ENCODE results near the gene KIAA1755. TPM values are rescaled to one million over a fixed set of nuclear protein-coding genes. Genes with fewer than 3 reads are reported as not detected.
A peak's percentile ranks its signal among the peaks of the same experiment; 100 is the strongest.

The KIAA1755 gene
- total and polyA plus RNA-seq, 11 donors = 2.1 to 6.7 (median 3.5) TPM

DNA sequence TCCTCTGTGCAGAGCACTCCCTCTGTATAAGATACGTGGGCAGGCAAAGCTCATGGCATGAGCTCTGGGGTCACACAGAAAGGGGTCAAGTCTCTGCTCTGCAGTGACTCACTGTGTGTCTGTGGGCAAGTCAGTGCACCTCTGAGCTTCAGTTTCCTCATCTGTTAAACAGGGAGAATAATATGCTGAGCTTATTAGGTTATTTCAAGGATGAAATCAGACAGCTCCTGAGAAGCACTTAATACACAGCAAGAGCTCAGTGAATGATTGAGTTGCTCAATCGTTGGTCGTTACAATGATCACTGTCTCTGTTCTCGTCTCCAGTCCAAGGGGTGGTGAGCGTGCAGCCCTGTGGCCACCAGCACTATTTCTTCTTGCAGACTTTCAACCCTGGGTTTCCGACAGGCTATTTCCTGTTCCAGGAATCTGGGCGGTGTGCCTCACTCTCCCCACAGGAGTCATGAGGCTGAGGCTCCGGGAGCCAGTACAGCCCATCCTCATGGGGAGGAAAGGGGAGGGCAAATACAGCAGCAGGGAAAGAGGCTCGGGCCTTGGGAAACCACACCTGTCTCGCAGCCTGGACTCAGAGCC is 28.9 kb downstream of the KIAA1755 start:
- Histone ChIP-seq H3K4me1 (peaks cover 0 to 15% (median 0%) of the 10 kb centered on the region in 12 donors), H3K9me3 (no peaks in the 10 kb centered on the region), H3K4me3 (no peak overlapping the region), H3K36me3 (peaks cover 0 to 23% (median 0%) of the 10 kb centered on the region in 9 donors), H3K27me3 (no peaks in the 10 kb centered on the region), H3K27ac (peak overlapping the region in 3 of 12 donors; percentile 19 to 20 (median 20))
- intact Hi-C loops (cut with DNase I) = loop anchor here in 6 of 10 donors (5.0 to 10.0 kb wide), 6 partner anchors 53 to 173 kb away; no protein-coding TSS in a partner anchor
- peak in 4 of 5 donors; percentile 40 to 58 (median 54) for DNase-seq
- ATAC-seq = peak; percentile 49 to 84 (median 72)
- TF ChIP-seq POLR2A (IDR thresholded peaks at IDR 0.05) = no peak
- TF ChIP-seq, protein P1, sequence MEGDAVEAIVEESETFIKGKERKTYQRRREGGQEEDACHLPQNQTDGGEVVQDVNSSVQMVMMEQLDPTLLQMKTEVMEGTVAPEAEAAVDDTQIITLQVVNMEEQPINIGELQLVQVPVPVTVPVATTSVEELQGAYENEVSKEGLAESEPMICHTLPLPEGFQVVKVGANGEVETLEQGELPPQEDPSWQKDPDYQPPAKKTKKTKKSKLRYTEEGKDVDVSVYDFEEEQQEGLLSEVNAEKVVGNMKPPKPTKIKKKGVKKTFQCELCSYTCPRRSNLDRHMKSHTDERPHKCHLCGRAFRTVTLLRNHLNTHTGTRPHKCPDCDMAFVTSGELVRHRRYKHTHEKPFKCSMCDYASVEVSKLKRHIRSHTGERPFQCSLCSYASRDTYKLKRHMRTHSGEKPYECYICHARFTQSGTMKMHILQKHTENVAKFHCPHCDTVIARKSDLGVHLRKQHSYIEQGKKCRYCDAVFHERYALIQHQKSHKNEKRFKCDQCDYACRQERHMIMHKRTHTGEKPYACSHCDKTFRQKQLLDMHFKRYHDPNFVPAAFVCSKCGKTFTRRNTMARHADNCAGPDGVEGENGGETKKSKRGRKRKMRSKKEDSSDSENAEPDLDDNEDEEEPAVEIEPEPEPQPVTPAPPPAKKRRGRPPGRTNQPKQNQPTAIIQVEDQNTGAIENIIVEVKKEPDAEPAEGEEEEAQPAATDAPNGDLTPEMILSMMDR (IDR thresholded peaks at IDR 0.05) = no peak
- 38 to 52% (median 43%) methylated on average over 9 to 10 of the region's 10 CpGs for WGBS, 4 donors

DNA sequence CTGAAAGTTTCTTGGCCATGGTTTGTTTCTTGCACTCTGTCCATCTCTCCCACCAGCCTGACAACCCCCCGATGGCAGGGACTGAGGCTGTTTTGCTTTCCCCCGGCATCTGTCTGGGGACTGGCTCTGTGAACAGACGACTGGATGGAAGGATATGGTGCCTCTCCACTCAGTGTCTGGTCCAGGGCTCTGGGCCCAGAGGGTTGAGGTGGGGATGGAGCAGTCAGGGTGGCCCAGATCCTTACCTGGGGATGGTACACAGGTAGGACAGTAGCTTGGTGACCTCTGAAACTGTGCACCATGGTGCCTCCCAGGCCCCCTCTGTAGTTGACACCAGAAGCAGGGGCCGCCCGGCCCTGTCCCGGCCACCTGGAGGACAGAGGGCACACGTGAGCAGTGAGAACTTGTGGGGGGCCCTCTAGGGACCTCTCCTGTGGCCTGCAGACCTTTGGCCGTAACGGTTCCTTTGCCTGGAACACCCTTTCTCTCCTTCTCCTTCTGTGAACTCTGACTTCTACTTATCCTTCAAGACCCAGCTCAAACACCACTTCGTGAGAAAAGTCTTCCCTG is 29.5 kb downstream of the KIAA1755 start:
- H3K4me3 ChIP-seq = no peak overlapping the region
- H3K9me3 ChIP-seq = no peaks in the 10 kb centered on the region
- H3K27me3 ChIP-seq = no peaks in the 10 kb centered on the region
- H3K36me3 ChIP-seq = peaks cover 0 to 23% (median 0%) of the 10 kb centered on the region in 9 donors
- WGBS, 4 donors = 66 to 81% (median 74%) methylated on average over 9 to 10 of the region's 10 CpGs
- intact Hi-C loops (cut with DNase I) = loop anchor here in 6 of 10 donors (5.0 to 10.0 kb wide), 6 partner anchors 54 to 174 kb away; no protein-coding TSS in a partner anchor
- TF ChIP-seq POLR2A (IDR thresholded peaks at IDR 0.05) = no peak
- TF ChIP-seq, protein P1 (IDR thresholded peaks at IDR 0.05) = no peak
- peak in 2 of 4 donors; percentile 8 to 10 for ATAC-seq
- H3K27ac ChIP-seq = peak overlapping the region in 3 of 12 donors; percentile 19 to 20 (median 20)
- peaks cover 0 to 15% (median 0%) of the 10 kb centered on the region in 12 donors for H3K4me1 ChIP-seq
- DNase-seq = no peak

DNA sequence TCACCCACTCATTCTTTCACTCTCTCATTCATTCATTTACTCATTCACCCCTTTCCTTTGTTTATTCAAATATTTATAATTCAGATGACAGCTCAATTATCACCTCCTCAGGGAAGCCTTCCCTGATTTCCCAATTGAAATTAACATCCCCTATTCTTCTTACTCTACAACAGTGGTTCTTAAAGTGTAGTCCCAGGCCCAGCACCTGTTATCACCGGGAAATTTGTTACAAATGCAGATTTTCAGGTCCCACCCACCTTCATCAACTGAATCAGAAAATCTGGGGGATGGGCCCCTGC is 30.3 kb downstream of the KIAA1755 start:
- Histone ChIP-seq H3K4me1 (peaks cover 0 to 15% (median 0%) of the 10 kb centered on the region in 12 donors), H3K27me3 (no peaks in the 10 kb centered on the region), H3K27ac (no peak overlapping the region), H3K9me3 (no peaks in the 10 kb centered on the region), H3K4me3 (no peak overlapping the region), H3K36me3 (peaks cover 0 to 23% (median 0%) of the 10 kb centered on the region in 9 donors)
- intact Hi-C loops (cut with DNase I) = loop anchor here in 6 of 10 donors (5.0 to 10.0 kb wide), 6 partner anchors 55 to 175 kb away; no protein-coding TSS in a partner anchor
- TF ChIP-seq POLR2A (IDR thresholded peaks at IDR 0.05) = no peak
- TF ChIP-seq, protein P1 (IDR thresholded peaks at IDR 0.05) = no peak
- 71 to 81% (median 75%) methylated on average over 1 of the region's 1 CpG for WGBS, 4 donors
- no peak for ATAC-seq
- no peak for DNase-seq

Data from heart left ventricle (tissue), 16 donors.